Measurements from ENCODE around the gene CLNK.

The CLNK gene

GRCh38 chr4:10684631-10685030 is at the start of gene CLNK:
Gene CLNK (minus strand): TSS chr4:10684768. CDS start chr4:10667869, 16,899 bp downstream.
- DNase-seq = no peak

GRCh38 chr4:10733481-10734062 is 49.0 kb upstream of the CLNK start:
- no peak for DNase-seq

GRCh38 chr4:10732914-10733415 is 48.4 kb upstream of the CLNK start:
- DNase-seq = no peak

GRCh38 chr4:10732235-10732913 is 47.8 kb upstream of the CLNK start:
- no peak for DNase-seq

- no peak for DNase-seq
Measured at GRCh38 chr4:10731690-10732089, 47.1 kb upstream of the CLNK start.

- no peak for DNase-seq
Measured at GRCh38 chr4:10731162-10731561, 46.6 kb upstream of the CLNK start.

GRCh38 chr4:10730590-10730989 is 46.0 kb upstream of the CLNK start:
- no peak for DNase-seq

GRCh38 chr4:10730019-10730418 is 45.5 kb upstream of the CLNK start:
- no peak for DNase-seq

GRCh38 chr4:10729366-10729765 is 44.8 kb upstream of the CLNK start:
- DNase-seq = no peak

GRCh38 chr4:10728016-10728415 is 43.4 kb upstream of the CLNK start:
- no peak for DNase-seq

- DNase-seq = no peak
Measured at GRCh38 chr4:10727140-10727880, 42.7 kb upstream of the CLNK start.

GRCh38 chr4:10722957-10723356 is 38.4 kb upstream of the CLNK start:
- no peak for DNase-seq

GRCh38 chr4:10721616-10722015 is 37.0 kb upstream of the CLNK start:
- no peak for DNase-seq

GRCh38 chr4:10716163-10716562 is 31.6 kb upstream of the CLNK start:
- no peak for DNase-seq

GRCh38 chr4:10715696-10716095 is 31.1 kb upstream of the CLNK start:
- peak; percentile 79 for DNase-seq

- no peak for DNase-seq
Measured at GRCh38 chr4:10715135-10715534, 30.6 kb upstream of the CLNK start.

GRCh38 chr4:10713591-10713990 is 29.0 kb upstream of the CLNK start:
- no peak for DNase-seq

- no peak for DNase-seq
Measured at GRCh38 chr4:10706236-10706635, 21.7 kb upstream of the CLNK start.

- DNase-seq = peak; percentile 39
Measured at GRCh38 chr4:10704430-10704810, 19.9 kb upstream of the CLNK start.

- DNase-seq = peak; percentile 67
Measured at GRCh38 chr4:10703766-10704429, 19.3 kb upstream of the CLNK start.

- peak; percentile 65 for DNase-seq
Measured at GRCh38 chr4:10703156-10703555, 18.6 kb upstream of the CLNK start.

GRCh38 chr4:10701702-10702460 is 17.3 kb upstream of the CLNK start:
- peak; percentile 39 for DNase-seq

GRCh38 chr4:10701161-10701560 is 16.6 kb upstream of the CLNK start:
- DNase-seq = no peak

Measured in fibroblast of skin of right biceps (primary cell).